Small intestine (tissue), 7 donors: ENCODE measurements around the gene MTCH1. TPM values are rescaled to one million over a fixed set of nuclear protein-coding genes. Genes with fewer than 3 reads are reported as not detected.

Experiments
- DNase-seq, 2 donors: peaks; one replicate each; pipeline versions ENCODE4 v3.0.0 to v3.0.0-alpha.2; 2013
- FAIRE-seq: peaks from 2 replicates; lab custom pipeline; 2012; peaks lifted over from hg19 to GRCh38; lab: Jason Lieb, UNC
- H3K27ac ChIP-seq, 3 donors: one replicate each; pipeline ENCODE4 v1.5.1; 2013; ENCODE audit warnings: low read length in 2 of 3, mild to moderate bottlenecking in 2 of 3, control low read depth in 1 of 3, inconsistent platforms in 1 of 3, low read depth in 1 of 3, moderate library complexity in 1 of 3
- H3K27me3 ChIP-seq, 3 donors: one replicate each; pipeline ENCODE4 v1.6.1; 2013; ENCODE audit warnings: low read length in 3 of 3, inconsistent platforms in 1 of 3; ENCODE audit not compliant: control insufficient read depth in 3 of 3, insufficient read depth in 3 of 3
- H3K36me3 ChIP-seq, 3 donors: one replicate each; pipeline ENCODE4 v1.6.1; 2013; ENCODE audit warnings: low read length in 3 of 3, inconsistent platforms in 1 of 3, low read depth in 1 of 3, mild to moderate bottlenecking in 1 of 3, moderate library complexity in 1 of 3; ENCODE audit not compliant: control insufficient read depth in 3 of 3, insufficient read depth in 2 of 3
- H3K4me1 ChIP-seq, 3 donors: one replicate each; pipeline ENCODE4 v1.6.1; 2013; ENCODE audit warnings: low read length in 2 of 3, inconsistent platforms in 1 of 3, low read depth in 1 of 3, mild to moderate bottlenecking in 1 of 3, moderate library complexity in 1 of 3; ENCODE audit not compliant: control insufficient read depth in 3 of 3, insufficient read depth in 2 of 3
- H3K4me3 ChIP-seq, 3 donors: one replicate each; pipeline ENCODE4 v1.5.1; 2013; ENCODE audit warnings: low read length in 3 of 3, control low read depth in 1 of 3, inconsistent platforms in 1 of 3, low read depth in 1 of 3, mild to moderate bottlenecking in 1 of 3, moderate library complexity in 1 of 3
- H3K9me3 ChIP-seq, 2 donors: one replicate each; pipeline ENCODE4 v1.6.1; 2013; ENCODE audit warnings: low read depth in 1 of 2, low read length in 1 of 2; ENCODE audit not compliant: control insufficient read depth in 2 of 2, insufficient read depth in 1 of 2
- WGBS, 3 donors: extraction: QIAGEN DNeasy Blood & Tissue Kit; methylation state at CpG; one replicate each; pipeline ENCODE4 v1.1.7; 2013; 5-methylcytosine and 5-hydroxymethylcytosine counted together
- polyA plus RNA-seq, 4 donors: library from polyadenylated mRNA; stranded (reverse) in 3 of 4; unstranded in 1 of 4; fragments of 200-250 nt in 3 of 4; fragments of 120-200 nt in 1 of 4; gene quantifications; one replicate each; pipeline versions ENCODE4 v1.2.1 to v1.2.3, GENCODE V29; 2013
- donor health status: healthy with polysubstance abuse.
- donor health status: control.
- donor health status: control.
- donor health status: Bipolar disorder and iron deficiency.
- donor health status: healthy.

MTCH1 gene
- polyA plus RNA-seq, 4 donors, result 122 to 134 (median 124) TPM

DNA sequence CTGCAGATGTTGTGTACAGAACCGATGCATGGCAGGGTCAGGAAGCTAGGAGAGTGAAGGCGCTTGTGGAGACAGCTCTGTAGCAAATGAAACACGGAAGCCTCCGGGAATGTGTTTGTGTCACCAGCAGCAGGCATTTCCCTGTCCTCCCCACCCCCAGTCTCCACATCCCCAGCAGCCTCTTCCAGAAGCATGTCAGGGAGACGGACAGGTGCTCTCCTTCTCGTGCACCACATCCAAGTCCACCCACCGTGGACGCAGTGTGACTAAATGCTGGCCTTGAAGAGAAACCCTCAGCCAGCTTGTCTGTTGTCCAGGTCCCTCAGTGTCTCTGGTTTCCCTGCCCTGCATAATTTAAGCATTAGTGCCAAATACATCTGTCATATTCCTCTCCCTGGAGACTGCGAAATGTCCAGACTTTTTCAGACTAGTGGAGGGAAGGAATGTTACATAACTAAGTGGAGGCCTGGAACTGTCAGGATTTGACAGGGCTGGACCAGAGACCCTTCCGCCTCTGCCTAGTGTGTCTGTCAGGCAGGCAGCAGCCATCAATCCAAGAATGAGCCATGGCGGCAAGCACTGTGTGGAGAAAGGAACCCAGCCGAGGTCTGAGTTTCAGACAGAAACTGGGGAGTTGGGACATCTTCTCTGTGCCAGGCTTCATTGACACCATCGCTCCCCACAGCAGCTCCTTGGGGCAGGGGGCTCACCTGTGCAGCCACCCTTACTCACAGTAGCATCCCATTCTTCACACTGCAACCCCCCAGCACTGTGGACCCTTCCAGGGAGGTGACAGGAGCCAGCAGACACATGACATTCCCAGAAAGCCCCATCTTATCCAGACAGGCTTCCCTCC lies 58.1 kb downstream of the MTCH1 start:
- no peak for FAIRE-seq
- Histone ChIP-seq H3K4me1 (no peaks in the 10 kb centered on the region), H3K36me3 (peaks cover 5 to 24% (median 8%) of the 10 kb centered on the region in 3 donors), H3K27ac (no peak overlapping the region), H3K9me3 (no peaks in the 10 kb centered on the region), H3K27me3 (no peaks in the 10 kb centered on the region), H3K4me3 (no peak overlapping the region)
- no peak for DNase-seq
- 68 to 86% (median 84%) methylated on average over 13 of the region's 13 CpGs for WGBS, 3 donors

DNA sequence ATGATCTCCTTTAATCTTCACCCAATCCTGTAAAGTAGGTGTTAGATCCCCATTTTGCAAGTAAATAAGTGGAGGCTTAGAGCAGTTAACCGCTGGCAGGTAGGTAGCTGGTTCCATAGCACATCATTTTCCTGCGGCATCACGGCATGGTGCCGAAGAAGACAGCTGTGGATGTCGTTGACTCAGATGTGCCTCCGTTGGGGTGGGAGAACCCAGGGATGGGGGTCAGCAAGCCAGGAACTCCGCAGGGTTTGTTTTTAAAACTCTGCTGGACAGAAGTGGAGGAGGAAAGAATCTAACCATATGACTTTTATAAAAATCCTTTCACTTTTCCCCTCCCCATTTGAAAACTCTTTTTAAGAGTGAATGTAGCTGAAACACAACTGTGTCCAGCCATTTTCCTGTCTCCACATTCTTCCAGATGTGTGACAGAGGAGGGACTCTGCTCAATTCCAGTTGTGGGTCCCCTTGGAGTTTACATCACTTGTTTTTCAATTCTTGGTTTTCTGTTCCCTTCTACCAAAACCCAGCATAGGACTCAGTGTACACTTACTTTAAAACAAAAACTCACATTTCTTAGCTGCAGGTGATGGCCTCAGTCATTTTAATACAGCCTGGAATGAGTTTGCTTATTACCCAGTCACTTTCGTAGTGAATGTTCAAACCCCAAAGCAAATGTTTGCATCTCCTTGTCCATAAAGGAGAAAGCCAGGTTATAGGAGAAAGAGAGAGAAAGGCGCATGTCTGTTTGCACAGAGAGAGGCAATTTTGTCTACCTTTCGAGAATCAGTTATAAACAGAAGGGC lies 59.1 kb downstream of the MTCH1 start:
- FAIRE-seq (no peak), DNase-seq (no peak)
- Histone ChIP-seq H3K36me3 (peaks cover 5 to 25% (median 8%) of the 10 kb centered on the region in 3 donors), H3K4me3 (no peak overlapping the region), H3K9me3 (no peaks in the 10 kb centered on the region), H3K4me1 (no peaks in the 10 kb centered on the region), H3K27me3 (no peaks in the 10 kb centered on the region), H3K27ac (no peak overlapping the region)
- WGBS, 3 donors, result 77 to 91% (median 86%) methylated on average over 10 of the region's 10 CpGs

DNA sequence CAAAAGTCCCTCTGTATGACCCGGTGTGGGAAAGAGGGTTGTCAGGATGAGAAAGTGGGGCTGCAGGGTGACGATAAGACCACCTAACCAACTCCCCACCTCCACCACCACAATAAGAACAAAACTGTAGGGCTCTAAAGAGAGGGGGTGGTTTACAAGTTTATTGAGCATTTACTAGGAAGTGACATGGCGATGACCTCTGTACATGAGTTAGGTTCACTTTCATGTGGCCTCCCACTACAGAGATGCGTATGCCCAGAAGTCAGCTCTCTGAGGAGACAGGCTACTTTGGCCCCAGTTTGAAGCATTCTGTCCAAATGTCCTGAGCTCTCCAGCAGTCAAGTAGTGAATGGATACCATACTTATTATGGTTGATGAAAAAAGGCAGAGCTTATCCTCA lies 60.2 kb downstream of the MTCH1 start:
- H3K9me3 ChIP-seq, result no peaks in the 10 kb centered on the region
- 77 to 95% (median 83%) methylated on average over 4 of the region's 4 CpGs for WGBS, 3 donors
- no peak overlapping the region for H3K27ac ChIP-seq
- FAIRE-seq (no peak), DNase-seq (no peak)
- peaks cover 8 to 32% (median 8%) of the 10 kb centered on the region in 3 donors for H3K36me3 ChIP-seq
- H3K27me3 ChIP-seq, result no peaks in the 10 kb centered on the region
- H3K4me3 ChIP-seq, result no peak overlapping the region
- no peaks in the 10 kb centered on the region for H3K4me1 ChIP-seq

DNA sequence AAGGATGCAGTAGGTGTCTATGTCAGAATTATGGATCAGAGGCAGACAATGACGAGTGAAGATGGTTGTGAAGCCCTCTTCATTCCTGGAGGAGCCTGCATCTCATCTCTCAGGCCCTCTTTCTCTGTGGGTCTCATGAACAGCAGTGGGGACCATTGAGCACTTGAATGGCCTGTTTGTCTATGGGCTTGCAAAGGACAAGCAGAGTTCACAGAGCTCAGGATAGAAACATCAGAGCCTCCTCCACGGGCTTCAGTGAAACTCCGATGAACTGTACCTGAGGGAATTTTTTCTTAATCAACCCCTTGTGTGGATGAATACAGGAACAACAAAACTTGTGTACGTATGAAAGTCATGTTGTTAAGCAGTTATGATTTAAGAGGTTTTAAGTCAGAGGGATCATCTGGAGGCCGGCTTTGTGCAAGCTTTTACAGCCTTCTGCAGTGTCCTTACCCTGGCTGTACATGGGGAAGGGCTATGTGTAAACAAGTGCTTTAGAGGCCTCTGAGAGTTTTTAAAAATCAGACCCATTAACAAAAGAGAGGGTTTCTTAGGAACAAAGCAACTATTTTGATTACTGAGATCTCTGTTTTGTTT lies 61.1 kb downstream of the MTCH1 start:
- Histone ChIP-seq H3K4me1 (no peaks in the 10 kb centered on the region), H3K27me3 (no peaks in the 10 kb centered on the region), H3K27ac (no peak overlapping the region), H3K9me3 (no peaks in the 10 kb centered on the region), H3K4me3 (no peak overlapping the region), H3K36me3 (peaks cover 8 to 37% (median 11%) of the 10 kb centered on the region in 3 donors)
- FAIRE-seq (no peak), DNase-seq (no peak)
- 81 to 87% (median 81%) methylated on average over 5 of the region's 5 CpGs for WGBS, 3 donors

DNA sequence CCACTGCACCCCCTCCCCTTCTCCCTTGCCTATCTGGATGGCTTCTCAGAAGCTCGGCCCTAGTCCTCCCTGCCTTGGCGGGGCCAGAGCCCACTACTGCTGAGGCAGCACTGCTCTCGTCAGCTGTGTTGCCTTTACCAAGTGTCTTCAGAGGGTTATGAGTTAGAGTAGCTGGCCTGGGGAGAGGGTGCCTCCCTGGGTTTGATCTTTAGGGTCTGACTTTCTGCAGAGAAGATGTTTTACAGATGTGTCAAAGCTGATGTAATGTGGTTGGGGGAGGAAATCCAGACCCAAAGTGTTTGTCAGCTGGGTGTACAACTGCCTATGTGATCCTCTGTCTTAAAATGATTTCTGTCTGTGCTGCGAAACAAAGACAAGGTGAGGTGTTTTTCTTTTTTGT lies 61.9 kb downstream of the MTCH1 start:
- no peaks in the 10 kb centered on the region for H3K4me1 ChIP-seq
- H3K36me3 ChIP-seq, result peaks cover 8 to 40% (median 13%) of the 10 kb centered on the region in 3 donors
- WGBS, 3 donors, result 80 to 96% (median 83%) methylated on average over 4 of the region's 4 CpGs
- no peak overlapping the region for H3K27ac ChIP-seq
- no peaks in the 10 kb centered on the region for H3K27me3 ChIP-seq
- H3K9me3 ChIP-seq, result no peaks in the 10 kb centered on the region
- DNase-seq (no peak), FAIRE-seq (no peak)
- H3K4me3 ChIP-seq, result no peak overlapping the region

- H3K36me3 ChIP-seq, result peaks cover 15 to 61% (median 25%) of the 10 kb centered on the region in 3 donors
- no peaks in the 10 kb centered on the region for H3K27me3 ChIP-seq
Measured at GRCh38 chr6:36920546-36920945, 65.5 kb downstream of the MTCH1 start.

GRCh38 chr6:36920049-36920448 lies 65.9 kb downstream of the MTCH1 start:
- WGBS, 3 donors, result 91 to 95% (median 93%) methylated on average over 4 of the region's 4 CpGs

More at GRCh38 chr6:36920546-36920945, 65.5 kb downstream of the MTCH1 start:
- DNase-seq (no peak), FAIRE-seq (no peak)
- Histone ChIP-seq H3K4me1 (no peaks in the 10 kb centered on the region), H3K4me3 (no peak overlapping the region), H3K27ac (no peak overlapping the region), H3K9me3 (no peaks in the 10 kb centered on the region)
- 83 to 92% (median 88%) methylated on average over 5 of the region's 5 CpGs for WGBS, 3 donors

More at GRCh38 chr6:36920049-36920448, 65.9 kb downstream of the MTCH1 start:
- Histone ChIP-seq H3K4me1 (no peaks in the 10 kb centered on the region), H3K27me3 (no peaks in the 10 kb centered on the region), H3K4me3 (no peak overlapping the region), H3K36me3 (peaks cover 15 to 64% (median 25%) of the 10 kb centered on the region in 3 donors), H3K9me3 (no peaks in the 10 kb centered on the region), H3K27ac (no peak overlapping the region)
- no peak for FAIRE-seq
- DNase-seq, result no peak
